ENCODE results near the gene LRRC63. TPM values are rescaled to one million over a fixed set of nuclear protein-coding genes. Genes with fewer than 3 reads are reported as not detected.
"Not testable (repeated sequence)": the region's sequence is repeated elsewhere in the genome, so short reads cannot be mapped to it uniquely, and the experiment has no call there.

Gene LRRC63
- polyA plus RNA-seq (2012; ENCODE audit: missing spikeins), result 0.68 TPM

GRCh38 chr13:46211483-46212351 is at the start of gene LRRC63:
Gene LRRC63, plus strand, starts transcription at chr13:46211928. Its CDS starts 1,107 bp downstream, at chr13:46213035.
- FAIRE-seq, result peak; percentile 90
- DNase-seq (ENCODE audit: insufficient read length), result peak; percentile 48
- TF ChIP-seq POLR2AphosphoS5 (IDR thresholded peaks at IDR 0.05; ENCODE audit: low read depth, low read length) (no peak), TAF1 (IDR thresholded peaks at IDR 0.05; ENCODE audit: borderline replicate concordance, low read depth, low read length) (no peak), POLR2A (IDR thresholded peaks at IDR 0.05; ENCODE audit: low read depth, low read length) (no peak)

- not testable (repeated sequence) for FAIRE-seq; DNase-seq (ENCODE audit: insufficient read length)
Measured at GRCh38 chr13:46162741-46163140, 49.0 kb upstream of the LRRC63 start.

GRCh38 chr13:46164661-46165060 is 47.1 kb upstream of the LRRC63 start:
- DNase-seq (ENCODE audit: insufficient read length) (no peak), FAIRE-seq (no peak)
- TF ChIP-seq POLR2A (IDR thresholded peaks at IDR 0.05; ENCODE audit: low read depth, low read length) (no peak), POLR2AphosphoS5 (IDR thresholded peaks at IDR 0.05; ENCODE audit: low read depth, low read length) (no peak), TAF1 (IDR thresholded peaks at IDR 0.05; ENCODE audit: borderline replicate concordance, low read depth, low read length) (no peak)

- TF ChIP-seq POLR2AphosphoS5 (IDR thresholded peaks at IDR 0.05; ENCODE audit: low read depth, low read length) (peak; percentile 46; the same call in 1 of the 2 replicates), TAF1 (IDR thresholded peaks at IDR 0.05; ENCODE audit: borderline replicate concordance, low read depth, low read length) (no peak)
- no peak for DNase-seq (ENCODE audit: insufficient read length)
- FAIRE-seq, result peak; percentile 93
Measured at GRCh38 chr13:46165485-46166223, 46.1 kb upstream of the LRRC63 start.

- FAIRE-seq (peak; percentile 74), DNase-seq (ENCODE audit: insufficient read length) (no peak)
- TF ChIP-seq POLR2A (IDR thresholded peaks at IDR 0.05; ENCODE audit: low read depth, low read length) (no peak), TAF1 (IDR thresholded peaks at IDR 0.05; ENCODE audit: borderline replicate concordance, low read depth, low read length) (no peak), POLR2AphosphoS5 (IDR thresholded peaks at IDR 0.05; ENCODE audit: low read depth, low read length) (no peak)
Measured at GRCh38 chr13:46166224-46166584, 45.5 kb upstream of the LRRC63 start.

GRCh38 chr13:46166947-46167610 is 44.6 kb upstream of the LRRC63 start:
- FAIRE-seq (peak; percentile 60), DNase-seq (ENCODE audit: insufficient read length) (no peak)
- TF ChIP-seq TAF1 (IDR thresholded peaks at IDR 0.05; ENCODE audit: borderline replicate concordance, low read depth, low read length) (no peak), POLR2A (IDR thresholded peaks at IDR 0.05; ENCODE audit: low read depth, low read length) (peak; percentile 35; the same call in 1 of the 2 replicates), POLR2AphosphoS5 (IDR thresholded peaks at IDR 0.05; ENCODE audit: low read depth, low read length) (0 out of 2 replicates have a peak, but pooled peaks have one; percentile 62)

- no peak for DNase-seq (ENCODE audit: insufficient read length)
- peak; percentile 97 for FAIRE-seq
- TF ChIP-seq POLR2A (IDR thresholded peaks at IDR 0.05; ENCODE audit: low read depth, low read length) (peak; percentile 86), POLR2AphosphoS5 (IDR thresholded peaks at IDR 0.05; ENCODE audit: low read depth, low read length) (peak; percentile 89), TAF1 (IDR thresholded peaks at IDR 0.05; ENCODE audit: borderline replicate concordance, low read depth, low read length) (peak; percentile 56; the same call in 1 of the 2 replicates)
Measured at GRCh38 chr13:46168341-46168740, 43.4 kb upstream of the LRRC63 start.

GRCh38 chr13:46168783-46169182 is 42.9 kb upstream of the LRRC63 start:
- TF ChIP-seq TAF1 (IDR thresholded peaks at IDR 0.05; ENCODE audit: borderline replicate concordance, low read depth, low read length) (no peak), POLR2AphosphoS5 (IDR thresholded peaks at IDR 0.05; ENCODE audit: low read depth, low read length) (no peak), POLR2A (IDR thresholded peaks at IDR 0.05; ENCODE audit: low read depth, low read length) (no peak)
- FAIRE-seq (no peak), DNase-seq (ENCODE audit: insufficient read length) (no peak)

GRCh38 chr13:46169758-46170157 is 42.0 kb upstream of the LRRC63 start:
- DNase-seq (ENCODE audit: insufficient read length) (no peak), FAIRE-seq (peak; percentile 77)
- no peak for TF ChIP-seq TAF1 (IDR thresholded peaks at IDR 0.05; ENCODE audit: borderline replicate concordance, low read depth, low read length)
- no peak for TF ChIP-seq POLR2A (IDR thresholded peaks at IDR 0.05; ENCODE audit: low read depth, low read length)
- TF ChIP-seq POLR2AphosphoS5 (IDR thresholded peaks at IDR 0.05; ENCODE audit: low read depth, low read length), result no peak

DNA sequence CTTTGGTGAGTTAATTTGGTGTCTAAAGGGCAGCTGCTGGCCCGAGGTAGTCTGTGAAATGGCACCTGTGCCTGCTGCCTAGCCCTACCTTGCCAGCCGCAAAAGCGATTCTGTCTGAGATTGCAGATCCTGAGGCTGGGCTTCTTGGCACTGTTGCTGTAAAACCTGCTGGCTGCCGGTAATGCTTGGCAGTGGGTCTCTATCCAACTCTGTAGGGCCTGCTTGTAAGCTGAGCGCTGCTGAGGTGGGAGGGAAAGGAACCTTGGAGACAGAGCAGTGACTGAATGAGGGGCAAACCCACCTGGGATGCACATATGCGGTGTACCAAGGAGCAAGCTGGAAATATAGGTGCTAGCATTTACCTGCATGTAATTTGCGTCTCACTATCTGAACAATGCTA is 41.5 kb upstream of the LRRC63 start:
- FAIRE-seq, result peak; percentile 24
- TF ChIP-seq TAF1 (IDR thresholded peaks at IDR 0.05; ENCODE audit: borderline replicate concordance, low read depth, low read length) (no peak), POLR2A (IDR thresholded peaks at IDR 0.05; ENCODE audit: low read depth, low read length) (peak; percentile 59)
- no peak for DNase-seq (ENCODE audit: insufficient read length)

DNA sequence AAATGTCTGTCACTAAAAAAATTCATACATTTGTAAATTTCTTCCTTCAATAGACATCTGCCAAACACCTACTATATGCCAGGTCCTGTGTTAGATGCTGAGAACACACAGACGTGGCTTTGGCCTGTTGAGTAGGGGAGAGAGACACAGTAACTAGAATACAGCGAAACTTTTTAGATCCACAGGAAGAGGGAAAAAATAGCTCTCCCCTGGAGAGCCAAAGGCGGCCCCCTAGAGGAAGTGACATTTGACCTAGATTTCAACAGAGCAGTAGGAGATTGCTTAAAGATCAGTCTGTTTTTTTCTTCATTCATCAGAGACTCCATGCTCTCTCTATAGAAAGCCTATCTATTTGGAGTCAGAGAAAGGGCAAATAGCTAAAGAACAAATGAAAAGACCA is 41.0 kb upstream of the LRRC63 start:
- TF ChIP-seq TAF1 (IDR thresholded peaks at IDR 0.05; ENCODE audit: borderline replicate concordance, low read depth, low read length), result no peak
- TF ChIP-seq POLR2AphosphoS5 (IDR thresholded peaks at IDR 0.05; ENCODE audit: low read depth, low read length), result no peak
- TF ChIP-seq POLR2A (IDR thresholded peaks at IDR 0.05; ENCODE audit: low read depth, low read length), result no peak; the same call in none of the 2 replicates
- FAIRE-seq, result peak; percentile 51
- DNase-seq (ENCODE audit: insufficient read length), result no peak

Measured in GM12892 (cell line).